ENCODE results near the gene TUNAR. TPM values are rescaled to one million over a fixed set of nuclear protein-coding genes. Genes with fewer than 3 reads are reported as not detected.

Gene TUNAR
- total RNA-seq, 1 donor from 2014 or later, result 4.6 TPM

GRCh38 chr14:95931384-95931783 lies 54.8 kb downstream of the TUNAR start:
- H3K27ac Mint-ChIP-seq, result no peak overlapping the region
- H3K27me3 Mint-ChIP-seq, result no peaks in the 10 kb centered on the region
- no peaks in the 10 kb centered on the region for H3K36me3 Mint-ChIP-seq (ENCODE audit: insufficient read depth)
- no peaks in the 10 kb centered on the region for H3K9me3 Mint-ChIP-seq (ENCODE audit: low read depth)
- TF ChIP-seq, protein P1, sequence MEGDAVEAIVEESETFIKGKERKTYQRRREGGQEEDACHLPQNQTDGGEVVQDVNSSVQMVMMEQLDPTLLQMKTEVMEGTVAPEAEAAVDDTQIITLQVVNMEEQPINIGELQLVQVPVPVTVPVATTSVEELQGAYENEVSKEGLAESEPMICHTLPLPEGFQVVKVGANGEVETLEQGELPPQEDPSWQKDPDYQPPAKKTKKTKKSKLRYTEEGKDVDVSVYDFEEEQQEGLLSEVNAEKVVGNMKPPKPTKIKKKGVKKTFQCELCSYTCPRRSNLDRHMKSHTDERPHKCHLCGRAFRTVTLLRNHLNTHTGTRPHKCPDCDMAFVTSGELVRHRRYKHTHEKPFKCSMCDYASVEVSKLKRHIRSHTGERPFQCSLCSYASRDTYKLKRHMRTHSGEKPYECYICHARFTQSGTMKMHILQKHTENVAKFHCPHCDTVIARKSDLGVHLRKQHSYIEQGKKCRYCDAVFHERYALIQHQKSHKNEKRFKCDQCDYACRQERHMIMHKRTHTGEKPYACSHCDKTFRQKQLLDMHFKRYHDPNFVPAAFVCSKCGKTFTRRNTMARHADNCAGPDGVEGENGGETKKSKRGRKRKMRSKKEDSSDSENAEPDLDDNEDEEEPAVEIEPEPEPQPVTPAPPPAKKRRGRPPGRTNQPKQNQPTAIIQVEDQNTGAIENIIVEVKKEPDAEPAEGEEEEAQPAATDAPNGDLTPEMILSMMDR (IDR thresholded peaks at IDR 0.05; ENCODE audit: unreplicated experiment), result no peak
- DNase-seq (ENCODE audit: low spot score, unreplicated experiment), result no peak
- no peaks in the 10 kb centered on the region for H3K4me1 Mint-ChIP-seq (ENCODE audit: low read depth)
- H3K4me3 Mint-ChIP-seq (ENCODE audit: low read depth), result no peak overlapping the region

DNA sequence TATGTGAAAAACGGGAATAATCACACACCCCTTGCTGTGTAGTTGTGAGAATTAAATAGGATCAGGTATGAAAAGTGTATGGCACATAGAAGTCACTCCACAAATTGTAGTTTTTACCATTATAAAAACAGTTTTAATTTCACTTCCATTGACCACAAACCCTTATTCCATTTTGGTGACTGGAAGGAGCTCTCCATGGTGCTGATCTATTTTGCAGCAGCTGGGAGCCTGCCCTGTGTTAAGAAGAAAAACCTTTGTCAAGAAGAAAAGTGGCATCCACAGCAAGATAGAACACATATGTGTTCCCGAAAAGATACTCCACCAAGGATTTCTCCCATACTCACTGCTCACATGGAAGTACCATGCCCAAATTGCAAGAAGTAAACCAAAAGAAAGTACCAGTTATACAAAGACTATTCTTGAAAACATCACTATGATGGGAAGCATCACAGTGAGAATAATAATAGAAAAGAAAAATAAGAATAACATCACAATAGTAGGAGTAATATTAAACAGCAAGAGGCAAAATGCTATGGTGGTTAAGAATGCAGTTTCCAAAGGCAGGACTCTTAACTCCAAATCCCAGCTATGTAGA lies 58.7 kb downstream of the TUNAR start:
- DNase-seq (ENCODE audit: low spot score, unreplicated experiment), result peak; percentile 24
- H3K4me1 Mint-ChIP-seq (ENCODE audit: low read depth), result no peaks in the 10 kb centered on the region
- no peak overlapping the region for H3K4me3 Mint-ChIP-seq (ENCODE audit: low read depth)
- no peak overlapping the region for H3K27ac Mint-ChIP-seq
- H3K27me3 Mint-ChIP-seq, result no peaks in the 10 kb centered on the region
- no peaks in the 10 kb centered on the region for H3K9me3 Mint-ChIP-seq (ENCODE audit: low read depth)
- TF ChIP-seq, protein P1 (IDR thresholded peaks at IDR 0.05; ENCODE audit: unreplicated experiment), result no peak
- no peaks in the 10 kb centered on the region for H3K36me3 Mint-ChIP-seq (ENCODE audit: insufficient read depth)

DNA sequence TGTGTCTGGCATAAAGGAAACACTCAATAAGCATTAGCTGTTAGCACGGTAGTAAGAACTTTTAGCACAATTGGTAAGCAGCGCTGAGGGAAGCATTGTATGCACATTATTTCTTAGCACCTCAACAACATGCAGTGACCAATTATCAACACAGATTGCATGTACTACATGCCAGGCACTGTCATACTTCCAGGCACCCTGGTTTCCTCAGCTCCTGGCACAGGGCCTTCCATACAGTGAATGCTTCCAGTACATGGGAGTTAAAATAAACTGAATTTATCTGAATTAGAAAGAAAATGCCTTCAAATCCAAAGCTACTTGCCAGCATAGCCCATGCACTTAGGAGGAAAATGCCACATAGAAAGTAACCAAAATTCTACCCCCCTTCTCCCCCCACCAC lies 59.4 kb downstream of the TUNAR start:
- Mint-ChIP-seq H3K36me3 (ENCODE audit: insufficient read depth) (no peaks in the 10 kb centered on the region), H3K9me3 (ENCODE audit: low read depth) (no peaks in the 10 kb centered on the region), H3K4me3 (ENCODE audit: low read depth) (no peak overlapping the region), H3K27me3 (no peaks in the 10 kb centered on the region), H3K27ac (no peak overlapping the region), H3K4me1 (ENCODE audit: low read depth) (no peaks in the 10 kb centered on the region)
- DNase-seq (ENCODE audit: low spot score, unreplicated experiment), result no peak
- TF ChIP-seq, protein P1 (IDR thresholded peaks at IDR 0.05; ENCODE audit: unreplicated experiment), result no peak

GRCh38 chr14:95939335-95939734 lies 62.7 kb downstream of the TUNAR start:
- Mint-ChIP-seq H3K9me3 (ENCODE audit: low read depth) (peaks cover 10% of the 10 kb centered on the region), H3K36me3 (ENCODE audit: insufficient read depth) (peaks cover 2% of the 10 kb centered on the region), H3K27me3 (no peaks in the 10 kb centered on the region), H3K27ac (no peak overlapping the region), H3K4me3 (ENCODE audit: low read depth) (no peak overlapping the region), H3K4me1 (ENCODE audit: low read depth) (no peaks in the 10 kb centered on the region)
- TF ChIP-seq, protein P1 (IDR thresholded peaks at IDR 0.05; ENCODE audit: unreplicated experiment), result no peak
- no peak for DNase-seq (ENCODE audit: low spot score, unreplicated experiment)

DNA sequence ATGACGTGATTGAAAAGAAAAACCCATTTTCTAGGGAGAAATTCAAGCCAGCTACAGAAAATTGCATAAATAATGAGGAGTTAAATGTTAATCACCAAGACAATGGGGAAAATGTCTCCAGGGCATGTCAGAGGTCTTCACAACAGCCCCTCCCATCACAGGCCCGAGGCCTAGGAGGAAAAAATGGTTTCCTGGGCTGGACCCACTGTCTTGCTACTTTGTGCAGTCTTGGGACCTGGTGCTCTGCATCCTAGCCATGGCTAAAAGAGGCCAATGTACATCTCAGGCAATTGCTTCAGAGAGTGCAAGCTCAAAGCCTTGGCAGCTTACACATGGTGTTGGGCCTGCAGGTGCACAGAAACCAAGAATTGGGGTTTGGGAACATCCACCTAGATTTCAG lies 65.3 kb downstream of the TUNAR start:
- no peak for DNase-seq (ENCODE audit: low spot score, unreplicated experiment)
- H3K27me3 Mint-ChIP-seq, result no peaks in the 10 kb centered on the region
- no peak overlapping the region for H3K4me3 Mint-ChIP-seq (ENCODE audit: low read depth)
- no peaks in the 10 kb centered on the region for H3K4me1 Mint-ChIP-seq (ENCODE audit: low read depth)
- peaks cover 2% of the 10 kb centered on the region for H3K36me3 Mint-ChIP-seq (ENCODE audit: insufficient read depth)
- H3K9me3 Mint-ChIP-seq (ENCODE audit: low read depth), result peaks cover 10% of the 10 kb centered on the region
- H3K27ac Mint-ChIP-seq, result no peak overlapping the region
- TF ChIP-seq, protein P1 (IDR thresholded peaks at IDR 0.05; ENCODE audit: unreplicated experiment), result no peak

Measured in progenitor cell of endocrine pancreas (in vitro differentiated cells).